Spleen (tissue), 11 donors: ENCODE data around the gene DSCAML1. TPM values are rescaled to one million over a fixed set of nuclear protein-coding genes. Genes with fewer than 3 reads are reported as not detected.
A peak's percentile ranks its signal among the peaks of the same experiment; 100 is the strongest.

Experiments used
- DNase-seq: peaks from one replicate; pipeline ENCODE4 v3.0.0-alpha.2; 2020
- H3K27ac ChIP-seq, 8 donors: fragments of 200-600 bp; sonication (generic) in 7 of 8; 1 replicate in 4 of 8; 2 replicates in 4 of 8; pipeline versions ENCODE4 v1.5.0 to v1.8.0; 2016 to 2021; ENCODE audit warnings: inconsistent platforms in 4 of 8, mild to moderate bottlenecking in 4 of 8, moderate library complexity in 1 of 8
- H3K27me3 ChIP-seq, 7 donors: fragments of 200-600 bp; sonication (generic) in 6 of 7; replicated peaks in 1 of 7; 1 replicate in 4 of 7; 2 replicates in 3 of 7; pipeline versions ENCODE4 v1.5.0 to v1.8.0; 2016 to 2021; ENCODE audit warnings: inconsistent platforms in 3 of 7, mild to moderate bottlenecking in 1 of 7
- H3K36me3 ChIP-seq, 6 donors: fragments of 200-600 bp; sonication (generic) in 5 of 6; 1 replicate in 4 of 6; 2 replicates in 2 of 6; pipeline versions ENCODE4 v1.5.0 to v1.8.0; 2016 to 2021; ENCODE audit warnings: inconsistent platforms in 2 of 6
- H3K4me1 ChIP-seq, 6 donors: fragments of 200-600 bp; sonication (generic) in 5 of 6; 1 replicate in 3 of 6; 2 replicates in 3 of 6; pipeline versions ENCODE4 v1.5.0 to v1.8.0; 2016 to 2021; ENCODE audit warnings: inconsistent platforms in 3 of 6
- H3K4me3 ChIP-seq, 8 donors: fragments of 200-600 bp; sonication (generic) in 7 of 8; 1 replicate in 4 of 8; 2 replicates in 4 of 8; pipeline versions ENCODE4 v1.5.0 to v1.8.0; 2016 to 2021; ENCODE audit warnings: inconsistent platforms in 4 of 8, mild to moderate bottlenecking in 4 of 8, moderate library complexity in 2 of 8
- H3K9me3 ChIP-seq, 8 donors: fragments of 200-600 bp; sonication (generic) in 7 of 8; 1 replicate in 4 of 8; 2 replicates in 4 of 8; pipeline versions ENCODE4 v1.5.0 to v1.8.0; 2016 to 2021; ENCODE audit warnings: inconsistent platforms in 4 of 8
- POLR2A ChIP-seq, 3 donors: fragments of 450-650 bp; IDR thresholded peaks; one replicate each; pipeline ENCODE4 v1.5.1; 2017; ENCODE audit warnings: antibody characterized with exemption in 3 of 3, mild to moderate bottlenecking in 1 of 3
- POLR2AphosphoS5 ChIP-seq, 3 donors: sonication (generic); formaldehyde crosslinking; IDR thresholded peaks; one replicate each; pipeline ENCODE4 v1.5.1; 2017; ENCODE audit warnings: antibody characterized with exemption in 3 of 3
- WGBS, 5 donors: extraction: QIAGEN DNeasy Blood & Tissue Kit in 3 of 5; methylation state at CpG; one replicate each; pipeline versions ENCODE4 v1.1.5 to v1.1.7; 2013 to 2018; 5-methylcytosine and 5-hydroxymethylcytosine counted together
- intact Hi-C: fragments of 100-400 bp; cut with DNase I; formaldehyde crosslinking; loops from one replicate; pipeline ENCODE4 v1.15.0; 2023; ENCODE audit warnings: low total_unique reads
- polyA plus RNA-seq, 3 donors: library from polyadenylated mRNA; stranded (reverse); fragments of 200-250 nt; gene quantifications; one replicate each; pipeline ENCODE4 v1.2.1, GENCODE V29; 2013
- total RNA-seq, 7 donors: library from RNA; depleted of rRNA in 3 of 7; stranded (reverse); fragments of >200 nt in 3 of 7; fragmentation: NEBNext Ultra II Directional in 4 of 7; extraction: Animal tissue kit (Norgen Biotek cat#: 25700) in 4 of 7; gene quantifications; one replicate each; pipeline versions ENCODE4 v1.1.0 to v1.2.1, GENCODE V29; 2016 to 2021
- TF ChIP-seq, protein P1 (sequence below), 11 experiments: fragments of 200-600 bp in 7 of 11; fragments of 450-650 bp in 4 of 11; sonication (generic) in 4 of 11; IDR thresholded peaks in 8 of 11; conservative IDR thresholded peaks in 3 of 11; 1 replicate in 7 of 11; 2 replicates in 4 of 11; pipeline versions ENCODE4 v1.4.0 to v1.8.0; 2016 to 2021; ENCODE audit warnings: antibody characterized with exemption in 11 of 11, inconsistent platforms in 4 of 11, mild to moderate bottlenecking in 1 of 11
- donor health status: healthy with polysubstance abuse.
- donor health status: DM: no; HTN: no; CAD: no; lungs with moderate emphysema.
- donor health status: DM: no; HTN: no; CAD: no.
- donor health status: Bipolar disorder and iron deficiency.
- donor health status: healthy.
- donor health status: DM: no; HTN: no; CAD: no.
- donor health status: DM: yes; HTN: yes; CAD: no.

DSCAML1 gene
- total and polyA plus RNA-seq, 10 donors: 0.07 to 10.7 (median 2.3) TPM

DNA sequence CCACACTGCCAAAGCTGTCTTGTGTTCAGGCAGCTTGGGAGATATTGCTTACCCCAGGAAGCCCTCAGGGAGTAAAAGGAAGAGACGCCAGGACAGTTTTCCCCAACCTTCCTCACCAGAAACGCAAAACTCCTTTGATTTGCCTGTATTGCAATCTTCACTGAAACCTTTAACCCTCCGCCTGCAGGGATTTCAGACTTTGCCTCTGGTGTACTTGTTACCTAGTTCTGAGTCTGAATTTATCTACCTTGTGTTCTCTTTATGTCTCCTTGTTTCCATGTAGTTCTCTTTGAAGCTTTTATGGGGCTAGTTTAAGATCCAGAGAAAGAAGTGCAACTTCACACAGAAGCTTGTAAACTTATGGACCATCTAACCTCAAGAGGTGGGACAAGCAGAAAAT, 154.2 kb downstream of the DSCAML1 start:
- intact Hi-C loops: no loop called here
- 81 to 94% (median 82%) methylated on average over 3 of the region's 3 CpGs for WGBS, 5 donors
- H3K4me1 ChIP-seq: no peaks in the 10 kb centered on the region
- H3K27me3 ChIP-seq: peaks cover 0 to 16% (median 0%) of the 10 kb centered on the region in 7 donors
- TF ChIP-seq POLR2A (IDR thresholded peaks at IDR 0.05): no peak
- TF ChIP-seq, protein P1, sequence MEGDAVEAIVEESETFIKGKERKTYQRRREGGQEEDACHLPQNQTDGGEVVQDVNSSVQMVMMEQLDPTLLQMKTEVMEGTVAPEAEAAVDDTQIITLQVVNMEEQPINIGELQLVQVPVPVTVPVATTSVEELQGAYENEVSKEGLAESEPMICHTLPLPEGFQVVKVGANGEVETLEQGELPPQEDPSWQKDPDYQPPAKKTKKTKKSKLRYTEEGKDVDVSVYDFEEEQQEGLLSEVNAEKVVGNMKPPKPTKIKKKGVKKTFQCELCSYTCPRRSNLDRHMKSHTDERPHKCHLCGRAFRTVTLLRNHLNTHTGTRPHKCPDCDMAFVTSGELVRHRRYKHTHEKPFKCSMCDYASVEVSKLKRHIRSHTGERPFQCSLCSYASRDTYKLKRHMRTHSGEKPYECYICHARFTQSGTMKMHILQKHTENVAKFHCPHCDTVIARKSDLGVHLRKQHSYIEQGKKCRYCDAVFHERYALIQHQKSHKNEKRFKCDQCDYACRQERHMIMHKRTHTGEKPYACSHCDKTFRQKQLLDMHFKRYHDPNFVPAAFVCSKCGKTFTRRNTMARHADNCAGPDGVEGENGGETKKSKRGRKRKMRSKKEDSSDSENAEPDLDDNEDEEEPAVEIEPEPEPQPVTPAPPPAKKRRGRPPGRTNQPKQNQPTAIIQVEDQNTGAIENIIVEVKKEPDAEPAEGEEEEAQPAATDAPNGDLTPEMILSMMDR (IDR thresholded peaks at IDR 0.05 in 8 of 11, conservative IDR thresholded peaks at IDR 0.05 in 3 of 11): no peak
- TF ChIP-seq POLR2AphosphoS5 (IDR thresholded peaks at IDR 0.05): no peak
- H3K4me3 ChIP-seq: no peak overlapping the region
- no peak overlapping the region for H3K27ac ChIP-seq
- no peak for DNase-seq
- no peaks in the 10 kb centered on the region for H3K36me3 ChIP-seq
- no peaks in the 10 kb centered on the region for H3K9me3 ChIP-seq

DNA sequence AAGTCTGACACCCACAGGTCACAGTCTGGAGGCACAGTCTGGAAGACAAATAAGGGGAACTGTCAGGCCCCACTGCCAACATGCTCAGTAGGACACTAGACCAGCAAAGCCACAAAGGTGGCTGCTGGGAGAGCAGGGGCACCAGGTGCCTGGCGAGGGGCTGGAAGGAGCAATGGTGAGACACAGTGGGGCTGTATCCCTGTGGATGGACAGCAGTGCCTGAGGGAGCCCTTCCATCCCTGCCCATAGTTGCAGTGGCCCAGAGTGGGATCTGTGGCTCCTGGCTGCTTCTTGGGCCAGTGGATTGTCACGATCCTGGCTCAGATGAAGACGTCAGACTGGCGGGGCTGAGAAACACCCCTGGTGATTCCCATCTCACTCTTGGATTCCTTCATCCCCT, 154.6 kb downstream of the DSCAML1 start:
- no peaks in the 10 kb centered on the region for H3K36me3 ChIP-seq
- peak; percentile 59 for DNase-seq
- intact Hi-C loops: no loop called here
- H3K27me3 ChIP-seq: peaks cover 0 to 16% (median 0%) of the 10 kb centered on the region in 7 donors
- TF ChIP-seq POLR2A (IDR thresholded peaks at IDR 0.05) (no peak), POLR2AphosphoS5 (IDR thresholded peaks at IDR 0.05) (no peak)
- TF ChIP-seq, protein P1 (IDR thresholded peaks at IDR 0.05 in 8 of 11, conservative IDR thresholded peaks at IDR 0.05 in 3 of 11): no peak
- H3K9me3 ChIP-seq: no peaks in the 10 kb centered on the region
- H3K4me3 ChIP-seq: no peak overlapping the region
- H3K4me1 ChIP-seq: no peaks in the 10 kb centered on the region
- H3K27ac ChIP-seq: no peak overlapping the region
- 88 to 94% (median 93%) methylated on average over 4 of the region's 4 CpGs for WGBS, 5 donors

DNA sequence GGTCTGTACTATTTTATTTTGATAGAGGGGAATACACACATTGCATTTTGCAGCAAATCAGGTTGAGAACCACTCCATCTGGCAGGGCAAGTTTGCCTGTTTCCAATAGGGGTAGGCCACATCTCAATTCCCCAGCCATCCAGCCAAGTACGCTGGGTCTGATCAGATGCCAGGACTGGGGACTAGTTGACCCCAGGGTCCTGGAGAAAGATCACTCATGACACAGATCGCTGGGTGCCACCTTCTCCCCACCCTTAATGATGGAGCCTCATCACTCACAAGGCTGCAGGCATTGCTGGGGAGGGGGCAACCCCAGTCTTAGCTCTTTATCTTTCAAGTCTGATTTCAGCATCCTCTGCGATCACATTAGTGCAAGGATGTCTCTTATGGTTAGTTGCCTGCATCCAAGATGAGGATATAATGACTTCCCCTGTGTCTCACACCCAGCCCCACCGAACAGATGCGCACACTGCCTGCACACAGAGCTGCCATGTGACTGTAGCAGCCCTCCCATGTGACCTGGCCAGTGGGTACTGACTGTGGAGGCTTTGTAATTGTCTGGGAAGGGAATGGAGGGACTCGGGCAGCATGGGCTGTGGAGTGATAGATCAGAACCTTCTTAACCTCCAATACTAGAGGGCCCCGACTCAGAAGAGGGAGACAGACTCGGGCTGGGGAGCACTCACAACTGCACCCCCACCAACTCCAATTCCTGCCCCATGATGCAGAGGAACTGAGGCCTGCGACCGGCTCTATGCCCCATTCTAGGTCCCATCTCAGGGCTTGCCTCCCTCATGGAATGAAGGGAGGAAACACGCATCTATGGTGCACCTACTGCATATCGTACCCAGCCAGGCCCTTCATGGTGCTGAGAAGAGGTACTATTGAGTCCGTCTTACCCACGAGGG, 155.8 kb downstream of the DSCAML1 start:
- peak; percentile 37 for DNase-seq
- intact Hi-C loops: no loop called here
- Histone ChIP-seq H3K27ac (no peak overlapping the region), H3K4me3 (no peak overlapping the region), H3K36me3 (no peaks in the 10 kb centered on the region), H3K9me3 (no peaks in the 10 kb centered on the region), H3K27me3 (peaks cover 0 to 16% (median 0%) of the 10 kb centered on the region in 7 donors), H3K4me1 (no peaks in the 10 kb centered on the region)
- WGBS, 5 donors: 82 to 92% (median 86%) methylated on average over 13 to 14 of the region's 14 CpGs
- TF ChIP-seq POLR2A (IDR thresholded peaks at IDR 0.05) (no peak), POLR2AphosphoS5 (IDR thresholded peaks at IDR 0.05) (no peak)
- TF ChIP-seq, protein P1 (IDR thresholded peaks at IDR 0.05 in 8 of 11, conservative IDR thresholded peaks at IDR 0.05 in 3 of 11): no peak

DNA sequence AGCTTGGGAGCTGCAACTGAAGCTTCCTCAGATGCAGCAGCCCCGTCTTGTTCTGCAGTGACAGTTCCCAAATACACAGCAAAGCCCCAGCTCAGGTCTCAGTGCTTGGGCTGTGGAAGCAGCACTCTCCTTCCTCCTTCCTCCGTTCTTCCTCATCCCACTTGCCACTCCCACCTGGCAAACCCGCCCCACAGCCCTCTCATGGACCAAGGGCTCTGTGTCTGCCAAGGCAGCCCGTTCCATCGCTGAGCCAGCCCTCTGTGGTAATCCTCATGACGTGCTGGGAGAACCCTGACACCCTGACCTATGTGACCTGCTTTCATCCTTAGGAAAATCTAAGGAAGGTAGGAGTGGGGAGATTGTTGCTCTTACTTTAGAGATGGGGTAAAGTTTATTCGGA, 157.0 kb downstream of the DSCAML1 start:
- intact Hi-C loops: no loop called here
- Histone ChIP-seq H3K9me3 (no peaks in the 10 kb centered on the region), H3K27ac (no peak overlapping the region), H3K4me3 (no peak overlapping the region), H3K4me1 (no peaks in the 10 kb centered on the region), H3K27me3 (peaks cover 0 to 14% (median 0%) of the 10 kb centered on the region in 7 donors), H3K36me3 (no peaks in the 10 kb centered on the region)
- TF ChIP-seq POLR2A (IDR thresholded peaks at IDR 0.05) (no peak), POLR2AphosphoS5 (IDR thresholded peaks at IDR 0.05) (no peak)
- TF ChIP-seq, protein P1 (IDR thresholded peaks at IDR 0.05 in 8 of 11, conservative IDR thresholded peaks at IDR 0.05 in 3 of 11): no peak
- 77 to 90% (median 83%) methylated on average over 7 of the region's 7 CpGs for WGBS, 5 donors
- DNase-seq: peak; percentile 34
